GDM1 (cell line): ENCODE measurements around the gene BYSL.

Source experiments
- DNase-seq: peaks from one replicate; lab custom pipeline; 2025; lab: John Stamatoyannopoulos, UW

Gene BYSL

GRCh38 chr6:41976794-41977484, 55.6 kb downstream of the BYSL start:
- no peak for DNase-seq
